ENCODE results near the gene TNXB. TPM values are rescaled to one million over a fixed set of nuclear protein-coding genes. Genes with fewer than 3 reads are reported as not detected.
"Not testable (repeated sequence)": the region's sequence is repeated elsewhere in the genome, so short reads cannot be mapped to it uniquely, and the experiment has no call there.

The TNXB gene
- total RNA-seq, 1 donor from 2014 or later, result 64.1 TPM

GRCh38 chr6:31996385-31996784 is 112.8 kb downstream of the TNXB start:
- intact Hi-C loops (cut with micrococcal nuclease); DNase-seq: not testable (repeated sequence)

DNA sequence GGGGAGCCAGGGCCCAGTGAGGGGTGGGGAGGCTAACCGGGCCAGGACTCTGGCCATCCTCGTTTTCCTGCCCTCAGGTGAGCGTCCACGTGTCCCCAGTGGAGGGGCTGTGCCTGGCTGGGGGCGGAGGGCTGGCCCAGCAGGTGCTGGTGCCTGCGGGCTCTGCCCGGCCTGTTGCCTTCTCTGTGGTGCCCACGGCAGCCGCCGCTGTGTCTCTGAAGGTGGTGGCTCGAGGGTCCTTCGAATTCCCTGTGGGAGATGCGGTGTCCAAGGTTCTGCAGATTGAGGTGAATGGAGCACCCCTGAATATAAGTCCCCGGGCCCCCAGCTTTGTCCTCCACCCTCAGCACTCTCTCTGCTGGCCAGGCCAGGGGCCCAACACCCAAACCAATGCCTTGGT is 114.7 kb downstream of the TNXB start:
- intact Hi-C loops (cut with micrococcal nuclease); ATAC-seq; DNase-seq: not testable (repeated sequence)

More at GRCh38 chr6:31996385-31996784, 112.8 kb downstream of the TNXB start:
- ATAC-seq, result not testable (repeated sequence)

Other genes starting within 250 kb of the TNXB start
- gene NEU1, start 246.5 kb downstream of the TNXB start, total RNA-seq, result 24.9 TPM
- gene SLC44A4, start 230.3 kb downstream of the TNXB start, total RNA-seq, result not detected
- 17.1 TPM for gene EHMT2, start 211.6 kb downstream of the TNXB start, total RNA-seq
- gene ZBTB12, start 207.3 kb downstream of the TNXB start, total RNA-seq, result 3.3 TPM
- gene C2, start 181.6 kb downstream of the TNXB start, total RNA-seq, result 5.8 TPM
- gene CFB, start 163.2 kb downstream of the TNXB start, total RNA-seq, result 39.6 TPM
- 42.0 TPM for gene NELFE, start 150.4 kb downstream of the TNXB start, total RNA-seq
- 31.5 TPM for gene SKIC2, start 150.2 kb downstream of the TNXB start, total RNA-seq
- 11.5 TPM for gene DXO, start 137.2 kb downstream of the TNXB start, total RNA-seq
- 96.3 TPM for gene C4A, start 127.3 kb downstream of the TNXB start, total RNA-seq
- 84.0 TPM for gene C4B, start 94.5 kb downstream of the TNXB start, total RNA-seq
- 0.52 TPM for gene CYP21A2, start 70.9 kb downstream of the TNXB start, total RNA-seq
- gene ATF6B, start 18.9 kb upstream of the TNXB start, total RNA-seq, result 26.8 TPM
- 2.6 TPM for gene FKBPL, start 20.9 kb upstream of the TNXB start, total RNA-seq
- gene PRRT1, start 42.6 kb upstream of the TNXB start, total RNA-seq, result 0.27 TPM
- 22.6 TPM for gene PPT2, start 44.8 kb upstream of the TNXB start, total RNA-seq
- gene EGFL8, start 55.3 kb upstream of the TNXB start, total RNA-seq, result 7.7 TPM
- gene AGPAT1, start 66.7 kb upstream of the TNXB start, total RNA-seq, result 49.7 TPM
- 94.1 TPM for gene RNF5, start 69.1 kb upstream of the TNXB start, total RNA-seq
- 3.0 TPM for gene AGER, start 74.9 kb upstream of the TNXB start, total RNA-seq
- gene PBX2, start 80.9 kb upstream of the TNXB start, total RNA-seq, result 46.5 TPM
- gene GPSM3, start 83.3 kb upstream of the TNXB start, total RNA-seq, result 5.9 TPM
- 22.5 TPM for gene NOTCH4, start 114.7 kb upstream of the TNXB start, total RNA-seq